ENCODE results near the gene SLC9A9. TPM values are rescaled to one million over a fixed set of nuclear protein-coding genes. Genes with fewer than 3 reads are reported as not detected.
"Not testable (repeated sequence)": the region's sequence is repeated elsewhere in the genome, so short reads cannot be mapped to it uniquely, and the experiment has no call there.

The SLC9A9 gene
- total RNA-seq, 1 donor from 2014 or later, result 12.2 TPM

- no peak for DNase-seq (ENCODE audit: low spot score)
Measured at GRCh38 chr3:143562789-143563188, 285.5 kb downstream of the SLC9A9 start.

DNA sequence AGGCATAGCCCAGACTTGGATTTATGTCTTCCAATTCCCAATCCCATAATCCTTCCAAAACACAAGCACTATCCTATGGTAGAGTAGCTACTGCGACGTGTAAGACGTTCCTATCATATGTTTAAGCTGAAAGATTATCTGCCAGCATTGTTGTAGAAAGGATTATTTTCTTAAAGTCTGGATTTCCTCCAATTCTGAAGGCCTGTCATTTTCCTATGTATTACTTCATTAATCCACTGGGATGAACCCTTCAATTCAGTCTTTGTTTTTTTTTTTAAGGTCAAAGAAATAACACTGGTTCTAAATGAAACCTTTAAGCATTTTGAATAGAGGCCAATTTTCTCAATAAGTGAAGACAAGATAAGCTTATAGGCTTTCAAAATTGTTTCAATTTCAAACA, 289.0 kb downstream of the SLC9A9 start:
- no peak for DNase-seq (ENCODE audit: low spot score)

- no peak for DNase-seq (ENCODE audit: low spot score)
Measured at GRCh38 chr3:143552851-143553250, 295.4 kb downstream of the SLC9A9 start.

- no peak for DNase-seq (ENCODE audit: low spot score)
Measured at GRCh38 chr3:143551761-143552160, 296.5 kb downstream of the SLC9A9 start.

DNA sequence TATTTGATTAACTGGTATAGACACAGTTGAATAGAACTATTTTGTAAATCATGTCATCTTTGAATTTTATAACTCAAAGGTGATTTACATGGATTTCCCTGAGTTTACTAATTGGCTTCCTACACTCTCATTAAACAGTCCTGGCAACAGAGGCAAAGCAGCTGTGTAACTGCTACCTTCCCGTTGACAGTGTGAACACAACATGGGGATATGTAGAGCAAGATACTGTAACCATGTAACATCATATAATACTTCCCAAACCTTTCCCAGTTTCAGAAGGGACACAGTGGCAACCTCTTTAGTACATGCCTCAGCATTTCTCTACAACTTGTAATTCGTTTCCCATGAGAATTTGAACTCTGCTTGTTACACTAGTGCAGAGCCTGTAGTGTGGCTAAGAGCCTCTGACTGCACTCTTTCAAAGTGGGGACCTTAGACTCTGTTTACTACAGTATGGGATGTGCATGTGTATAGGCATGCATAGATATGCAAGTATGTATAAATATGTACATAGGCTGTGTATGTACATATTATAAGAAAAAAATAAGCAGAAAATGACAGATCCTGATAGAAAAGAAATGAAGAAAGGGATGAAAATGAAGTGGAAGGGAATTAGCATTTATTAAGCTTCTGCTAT, 299.3 kb downstream of the SLC9A9 start:
- DNase-seq (ENCODE audit: low spot score), result no peak

GRCh38 chr3:143548393-143548792, 299.9 kb downstream of the SLC9A9 start:
- DNase-seq (ENCODE audit: low spot score), result no peak

- no peak for DNase-seq (ENCODE audit: low spot score)
Measured at GRCh38 chr3:143538577-143538981, 309.7 kb downstream of the SLC9A9 start.

GRCh38 chr3:143538061-143538460, 310.2 kb downstream of the SLC9A9 start:
- DNase-seq (ENCODE audit: low spot score), result no peak

DNA sequence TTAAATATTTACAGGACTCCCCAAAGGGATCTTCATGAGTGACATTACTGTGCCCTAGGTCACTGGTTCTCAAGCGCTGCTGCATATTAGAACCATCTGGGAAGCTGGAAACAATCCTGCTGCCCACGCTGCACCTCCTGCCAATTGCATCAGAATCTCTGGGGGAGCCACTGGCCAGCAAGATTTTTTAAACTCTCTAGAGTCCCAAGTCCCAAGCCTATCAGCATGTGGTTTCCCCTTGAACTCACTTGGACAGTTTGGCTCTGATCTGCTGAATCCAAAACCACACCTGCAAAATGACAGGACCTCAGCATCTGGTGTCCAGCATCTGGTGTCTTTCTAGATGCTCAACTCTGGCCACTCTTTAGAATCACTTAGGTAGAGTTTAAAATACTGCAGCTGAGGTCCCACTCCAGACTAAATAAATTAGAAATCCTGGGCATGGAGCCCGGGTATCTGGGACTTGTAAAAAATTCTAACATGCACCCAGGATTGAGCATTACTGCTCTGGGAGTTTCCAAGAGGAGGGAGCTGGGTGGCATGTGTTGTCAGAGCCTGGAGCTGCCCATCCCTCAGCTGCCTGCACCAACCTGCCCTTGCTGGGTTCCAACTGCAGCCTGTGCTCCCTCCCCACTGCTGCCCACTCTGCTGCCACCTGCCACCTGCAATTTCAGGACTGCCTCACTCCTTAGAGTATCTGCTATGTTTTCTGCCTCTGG, 311.3 kb downstream of the SLC9A9 start:
- peak; percentile 48 for DNase-seq (ENCODE audit: low spot score)

- DNase-seq (ENCODE audit: low spot score), result no peak
Measured at GRCh38 chr3:143535994-143536784, 312.1 kb downstream of the SLC9A9 start.

GRCh38 chr3:143533391-143533790, 314.9 kb downstream of the SLC9A9 start:
- DNase-seq (ENCODE audit: low spot score), result no peak

DNA sequence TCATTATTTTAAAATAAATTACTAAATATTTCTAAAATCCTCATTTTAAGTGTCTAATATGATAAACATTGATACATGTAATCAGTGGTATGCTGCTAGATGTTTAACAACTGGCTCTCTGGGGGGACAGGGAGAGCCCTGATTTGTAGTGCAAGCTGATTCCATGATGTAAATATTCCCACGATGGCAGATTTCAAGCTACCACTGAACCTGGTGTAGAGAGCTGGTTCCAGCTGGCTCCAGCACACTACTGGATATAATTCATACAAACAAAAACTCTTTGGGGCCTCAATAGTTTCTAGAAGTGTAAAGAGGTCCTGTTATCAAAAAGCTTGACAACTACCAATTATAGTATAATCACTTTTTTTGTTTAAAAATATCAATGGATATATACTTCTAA, 316.2 kb downstream of the SLC9A9 start:
- no peak for DNase-seq (ENCODE audit: low spot score)

GRCh38 chr3:143531101-143531500, 317.2 kb downstream of the SLC9A9 start:
- DNase-seq (ENCODE audit: low spot score), result no peak

- no peak for DNase-seq (ENCODE audit: low spot score)
Measured at GRCh38 chr3:143529798-143530197, 318.5 kb downstream of the SLC9A9 start.

DNA sequence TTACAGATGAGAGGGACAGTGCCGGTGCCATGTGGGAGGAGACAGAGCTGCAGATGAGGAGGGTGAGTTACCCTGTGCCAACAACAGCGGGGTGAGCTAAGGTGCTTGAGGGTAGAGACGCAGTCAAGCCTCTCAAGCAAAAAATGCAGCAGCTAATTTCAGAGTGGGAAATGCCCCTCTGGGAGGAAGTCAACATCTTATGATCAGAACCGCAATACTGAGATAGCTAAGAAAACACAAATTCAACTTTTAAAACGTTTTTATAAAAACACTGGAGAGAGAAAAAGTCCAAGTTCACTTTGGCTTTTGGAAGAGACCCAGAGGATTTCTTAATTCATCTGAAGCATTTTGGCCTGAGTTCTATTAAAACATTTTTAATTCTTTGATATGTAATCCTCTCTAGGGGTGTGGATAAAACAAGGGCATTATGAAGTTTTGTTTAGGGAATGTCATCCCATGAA, 319.2 kb downstream of the SLC9A9 start:
- no peak for DNase-seq (ENCODE audit: low spot score)

GRCh38 chr3:143526011-143526545, 322.2 kb downstream of the SLC9A9 start:
- DNase-seq (ENCODE audit: low spot score), result no peak

GRCh38 chr3:143525408-143525807, 322.9 kb downstream of the SLC9A9 start:
- no peak for DNase-seq (ENCODE audit: low spot score)

DNA sequence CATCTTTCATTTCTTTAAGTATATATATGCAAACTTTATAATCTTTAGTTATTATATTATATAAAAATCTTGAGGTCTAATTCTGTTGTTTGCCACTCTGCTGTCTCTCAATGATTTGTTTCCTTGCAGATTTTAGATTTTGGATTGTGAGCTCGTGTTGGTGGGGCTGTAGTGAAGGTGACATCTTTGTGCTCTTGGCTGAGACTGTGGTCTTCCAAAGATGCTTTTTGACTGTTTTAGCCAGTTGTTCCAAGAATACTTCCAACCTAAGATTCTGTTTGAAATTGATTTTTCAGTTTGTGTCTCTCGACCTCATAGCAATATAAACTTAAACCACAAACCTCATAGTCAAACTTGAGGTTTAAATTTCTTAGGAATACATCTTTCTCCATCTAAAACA, 326.5 kb downstream of the SLC9A9 start:
- no peak for DNase-seq (ENCODE audit: low spot score)

DNA sequence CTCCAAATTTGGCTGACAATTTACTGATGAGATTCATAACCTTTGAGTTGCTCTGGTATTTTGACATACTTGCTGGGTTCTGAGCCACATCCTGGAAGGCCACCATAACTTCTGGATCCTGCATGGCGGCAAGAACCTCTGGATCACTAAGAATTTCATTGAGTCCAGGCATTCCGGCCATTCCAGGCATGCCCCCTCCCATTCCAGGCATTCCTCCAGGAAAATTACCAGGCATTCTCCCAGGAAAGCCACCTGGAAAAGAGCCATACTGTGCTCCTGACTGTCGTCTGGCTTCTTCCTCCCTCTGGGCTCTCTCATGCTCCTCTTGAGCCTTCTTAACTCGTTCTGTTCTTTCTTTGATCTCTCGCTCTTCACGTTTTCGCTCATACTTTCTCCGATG, 331.1 kb downstream of the SLC9A9 start:
- not testable (repeated sequence) for DNase-seq (ENCODE audit: low spot score)

GRCh38 chr3:143514874-143515273, 333.4 kb downstream of the SLC9A9 start:
- DNase-seq (ENCODE audit: low spot score), result no peak

GRCh38 chr3:143514109-143514508, 334.2 kb downstream of the SLC9A9 start:
- DNase-seq (ENCODE audit: low spot score), result no peak

- DNase-seq (ENCODE audit: low spot score), result no peak
Measured at GRCh38 chr3:143511174-143511879, 336.9 kb downstream of the SLC9A9 start.

Data from mucosa of gallbladder (tissue), 1 donor.